HL-60 (cell line): Measurements from ENCODE around the gene TPM1.

ENCODE experiments used
- DNase-seq, 2 experiments: peaks; one replicate each; pipeline ENCODE4 v3.0.0-alpha.2; 2010 to 2020; ENCODE audit warnings: low read depth in 1 of 2, low spot score in 1 of 2
- H3K27ac ChIP-seq: fragments of 250-450 bp; sonication (Bioruptor Pico); replicated peaks from 2 replicates; pipeline ENCODE4 v1.5.1; 2020; ENCODE audit warnings: mild to moderate bottlenecking, moderate library complexity
- H3K27me3 ChIP-seq: fragments of 250-450 bp; sonication (Bioruptor Pico); 2 replicates; pipeline ENCODE4 v1.5.1; 2021; ENCODE audit warnings: mild to moderate bottlenecking, moderate library complexity; ENCODE audit not compliant: insufficient read depth, poor library complexity, severe bottlenecking
- H3K4me3 ChIP-seq: replicated peaks from 2 replicates; pipeline ENCODE4 v1.5.1; 2011; ENCODE audit warnings: mild to moderate bottlenecking, control low read depth, low read length; ENCODE audit not compliant: insufficient read depth
- GABPA ChIP-seq: IDR thresholded peaks from 2 replicates; pipeline ENCODE4 v1.6.1; 2012; ENCODE audit warnings: low read depth
- POLR2AphosphoS5 ChIP-seq: IDR thresholded peaks from 2 replicates; pipeline ENCODE4 v1.6.1; 2012; ENCODE audit warnings: low read depth
- SPI1 ChIP-seq: IDR thresholded peaks from 2 replicates; pipeline ENCODE4 v1.6.1; 2012; ENCODE audit warnings: low read depth, mild to moderate bottlenecking, borderline replicate concordance
- TF ChIP-seq, protein P1 (sequence below): IDR thresholded peaks from 2 replicates; pipeline ENCODE4 v1.6.1; 2012; ENCODE audit warnings: low read depth; ENCODE audit not compliant: insufficient replicate concordance
- TF ChIP-seq, protein P2 (sequence below): IDR thresholded peaks from one replicate; pipeline ENCODE4 v1.5.1; 2011; ENCODE audit warnings: low read length, control low read depth, inconsistent platforms; ENCODE audit not compliant: insufficient read depth

Gene TPM1

DNA sequence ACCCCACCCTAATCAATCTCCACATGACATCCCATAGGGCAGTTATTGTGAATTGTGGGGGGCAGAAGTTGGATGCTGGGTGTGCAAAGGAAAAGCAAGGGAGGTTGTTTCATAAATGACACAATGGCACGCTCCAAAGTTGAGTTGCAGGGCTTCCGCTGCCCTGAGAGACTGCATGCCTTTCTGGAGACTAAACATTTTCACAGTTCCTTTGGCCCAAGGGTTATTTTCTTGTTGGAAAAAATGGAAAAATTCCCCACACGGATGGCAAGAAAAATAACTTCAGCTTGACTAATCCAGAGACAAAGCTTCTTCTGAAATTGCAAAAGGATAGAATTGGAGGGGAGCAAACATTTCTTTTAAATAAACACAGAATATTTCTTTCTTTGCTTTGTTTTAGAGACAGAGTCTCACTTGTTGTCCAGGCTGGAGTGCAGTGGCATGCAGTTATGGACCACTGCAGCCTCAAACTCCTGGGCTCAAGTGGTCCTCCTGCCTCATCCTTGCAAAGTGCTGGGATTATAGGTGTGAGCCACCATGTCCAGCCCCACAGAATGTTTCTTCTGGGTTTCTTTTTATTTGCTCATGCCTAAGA lies 19.1 kb upstream of the TPM1 start:
- no peak for DNase-seq
- TF ChIP-seq POLR2AphosphoS5 (no peak), SPI1 (no peak), GABPA (no peak)
- TF ChIP-seq, protein P1, sequence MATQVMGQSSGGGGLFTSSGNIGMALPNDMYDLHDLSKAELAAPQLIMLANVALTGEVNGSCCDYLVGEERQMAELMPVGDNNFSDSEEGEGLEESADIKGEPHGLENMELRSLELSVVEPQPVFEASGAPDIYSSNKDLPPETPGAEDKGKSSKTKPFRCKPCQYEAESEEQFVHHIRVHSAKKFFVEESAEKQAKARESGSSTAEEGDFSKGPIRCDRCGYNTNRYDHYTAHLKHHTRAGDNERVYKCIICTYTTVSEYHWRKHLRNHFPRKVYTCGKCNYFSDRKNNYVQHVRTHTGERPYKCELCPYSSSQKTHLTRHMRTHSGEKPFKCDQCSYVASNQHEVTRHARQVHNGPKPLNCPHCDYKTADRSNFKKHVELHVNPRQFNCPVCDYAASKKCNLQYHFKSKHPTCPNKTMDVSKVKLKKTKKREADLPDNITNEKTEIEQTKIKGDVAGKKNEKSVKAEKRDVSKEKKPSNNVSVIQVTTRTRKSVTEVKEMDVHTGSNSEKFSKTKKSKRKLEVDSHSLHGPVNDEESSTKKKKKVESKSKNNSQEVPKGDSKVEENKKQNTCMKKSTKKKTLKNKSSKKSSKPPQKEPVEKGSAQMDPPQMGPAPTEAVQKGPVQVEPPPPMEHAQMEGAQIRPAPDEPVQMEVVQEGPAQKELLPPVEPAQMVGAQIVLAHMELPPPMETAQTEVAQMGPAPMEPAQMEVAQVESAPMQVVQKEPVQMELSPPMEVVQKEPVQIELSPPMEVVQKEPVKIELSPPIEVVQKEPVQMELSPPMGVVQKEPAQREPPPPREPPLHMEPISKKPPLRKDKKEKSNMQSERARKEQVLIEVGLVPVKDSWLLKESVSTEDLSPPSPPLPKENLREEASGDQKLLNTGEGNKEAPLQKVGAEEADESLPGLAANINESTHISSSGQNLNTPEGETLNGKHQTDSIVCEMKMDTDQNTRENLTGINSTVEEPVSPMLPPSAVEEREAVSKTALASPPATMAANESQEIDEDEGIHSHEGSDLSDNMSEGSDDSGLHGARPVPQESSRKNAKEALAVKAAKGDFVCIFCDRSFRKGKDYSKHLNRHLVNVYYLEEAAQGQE, result no peak
- TF ChIP-seq, protein P2, sequence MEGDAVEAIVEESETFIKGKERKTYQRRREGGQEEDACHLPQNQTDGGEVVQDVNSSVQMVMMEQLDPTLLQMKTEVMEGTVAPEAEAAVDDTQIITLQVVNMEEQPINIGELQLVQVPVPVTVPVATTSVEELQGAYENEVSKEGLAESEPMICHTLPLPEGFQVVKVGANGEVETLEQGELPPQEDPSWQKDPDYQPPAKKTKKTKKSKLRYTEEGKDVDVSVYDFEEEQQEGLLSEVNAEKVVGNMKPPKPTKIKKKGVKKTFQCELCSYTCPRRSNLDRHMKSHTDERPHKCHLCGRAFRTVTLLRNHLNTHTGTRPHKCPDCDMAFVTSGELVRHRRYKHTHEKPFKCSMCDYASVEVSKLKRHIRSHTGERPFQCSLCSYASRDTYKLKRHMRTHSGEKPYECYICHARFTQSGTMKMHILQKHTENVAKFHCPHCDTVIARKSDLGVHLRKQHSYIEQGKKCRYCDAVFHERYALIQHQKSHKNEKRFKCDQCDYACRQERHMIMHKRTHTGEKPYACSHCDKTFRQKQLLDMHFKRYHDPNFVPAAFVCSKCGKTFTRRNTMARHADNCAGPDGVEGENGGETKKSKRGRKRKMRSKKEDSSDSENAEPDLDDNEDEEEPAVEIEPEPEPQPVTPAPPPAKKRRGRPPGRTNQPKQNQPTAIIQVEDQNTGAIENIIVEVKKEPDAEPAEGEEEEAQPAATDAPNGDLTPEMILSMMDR, result no peak
- Histone ChIP-seq H3K27ac (no peak overlapping the region), H3K27me3 (no peaks in the 10 kb centered on the region), H3K4me3 (no peak overlapping the region)

DNA sequence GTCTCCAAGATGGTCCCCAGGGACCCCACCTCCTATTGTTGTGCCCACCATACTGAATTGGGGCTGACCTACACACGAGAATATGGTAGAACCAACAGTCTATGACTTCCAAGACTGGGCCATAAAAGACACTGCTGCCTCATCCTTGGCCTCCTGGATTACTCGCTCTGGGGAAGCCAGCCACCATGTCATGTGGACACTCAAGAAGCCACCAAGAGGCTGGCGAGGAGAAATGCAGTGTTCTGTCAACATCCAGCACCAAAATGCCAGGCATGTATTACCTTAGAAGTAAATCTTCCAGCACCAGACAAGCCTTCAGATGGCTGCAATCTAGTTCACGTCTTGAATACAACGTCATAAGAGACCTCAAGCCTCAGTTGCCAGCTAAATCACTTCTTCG lies 17.1 kb upstream of the TPM1 start:
- no peak overlapping the region for H3K27ac ChIP-seq
- no peaks in the 10 kb centered on the region for H3K27me3 ChIP-seq
- no peak for DNase-seq
- H3K4me3 ChIP-seq, result no peak overlapping the region
- TF ChIP-seq, protein P2, result no peak
- TF ChIP-seq, protein P1, result no peak
- TF ChIP-seq GABPA, result no peak
- no peak for TF ChIP-seq POLR2AphosphoS5
- TF ChIP-seq SPI1, result no peak

DNA sequence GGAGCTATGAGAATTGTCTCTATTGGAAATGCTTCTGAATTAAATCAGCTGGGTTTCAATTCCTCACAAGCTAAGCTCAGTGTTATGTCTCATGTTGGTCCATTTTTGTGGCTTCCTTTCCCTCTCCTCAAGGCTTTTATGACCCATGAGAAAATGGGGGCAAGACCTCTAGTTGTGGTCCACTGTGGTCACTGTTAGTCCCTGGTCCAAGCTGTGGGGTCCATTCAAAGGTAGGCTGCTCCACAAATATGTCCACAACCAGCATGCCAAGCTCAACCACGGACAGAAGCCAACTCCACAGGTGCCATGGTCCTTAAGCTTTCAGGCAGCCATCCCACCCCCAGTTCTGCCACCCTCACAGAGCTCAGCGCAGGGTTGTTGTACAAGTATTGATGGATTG lies 14.9 kb upstream of the TPM1 start:
- TF ChIP-seq, protein P1, result no peak
- TF ChIP-seq SPI1 (no peak), GABPA (no peak), POLR2AphosphoS5 (no peak)
- TF ChIP-seq, protein P2, result no peak

More for the DNA sequence above, 14.9 kb upstream of the TPM1 start:
- Histone ChIP-seq H3K4me3 (no peak overlapping the region), H3K27ac (no peak overlapping the region), H3K27me3 (no peaks in the 10 kb centered on the region)
- no peak for DNase-seq
